HepG2 (cell line): ENCODE data around the gene MCRS1.

Source experiments
- ELF1 ChIP-seq: sonication (generic); formaldehyde crosslinking; IDR thresholded peaks from 2 replicates; pipeline ENCODE4 v1.4.0; 2020; ENCODE audit warnings: missing genetic modification reagents
- FOXM1 ChIP-seq: sonication (generic); formaldehyde crosslinking; IDR thresholded peaks from 2 replicates; pipeline ENCODE4 v1.5.0; 2020; ENCODE audit warnings: missing genetic modification reagents
- JUN ChIP-seq: sonication (generic); formaldehyde crosslinking; IDR thresholded peaks from 2 replicates; pipeline ENCODE4 v1.4.0; 2020; ENCODE audit warnings: mild to moderate bottlenecking, missing genetic modification reagents
- TEAD2 ChIP-seq: sonication (generic); formaldehyde crosslinking; IDR thresholded peaks from 2 replicates; pipeline ENCODE4 v1.9.0; 2021; ENCODE audit warnings: missing genetic modification reagents

DNA sequence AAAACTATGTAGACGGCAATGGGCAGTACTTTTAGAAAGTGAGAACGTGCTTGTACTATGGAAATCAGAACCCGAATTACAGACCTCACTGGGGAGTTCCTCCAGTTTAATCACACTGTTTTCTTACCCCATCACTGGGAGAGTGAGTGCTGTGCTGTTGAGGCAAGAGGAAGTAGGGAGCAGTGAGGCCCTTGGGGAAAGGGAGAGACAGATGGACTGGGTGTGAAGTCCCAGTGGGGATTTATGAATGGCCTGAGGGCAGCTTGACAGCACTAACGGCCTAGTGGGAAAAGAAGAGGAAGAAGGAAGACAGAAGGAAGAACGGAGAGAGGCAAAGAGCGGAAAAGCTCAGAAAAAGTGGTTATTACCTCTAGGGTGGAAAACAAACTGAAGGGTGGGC, 5.7 kb downstream of the MCRS1 start:
- no peak for TF ChIP-seq FOXM1 (CRISPR knock-in tag)
- no peak for TF ChIP-seq ELF1 (CRISPR knock-in tag)
- no peak for TF ChIP-seq JUN
- no peak for TF ChIP-seq TEAD2 (CRISPR knock-in tag)
